GM23248 (cell line): ENCODE results near the gene FCRLB. TPM values are rescaled to one million over a fixed set of nuclear protein-coding genes. Genes with fewer than 3 reads are reported as not detected.
"Not testable (repeated sequence)": the region's sequence is repeated elsewhere in the genome, so short reads cannot be mapped to it uniquely, and the experiment has no call there.

Source experiments
- DNase-seq: peaks from one replicate; pipeline ENCODE4 v3.0.0-alpha.2; 2015
- H2AFZ ChIP-seq: fragments of 200-600 bp; sonication (generic); 2 replicates; pipeline ENCODE4 v1.6.1; 2016; ENCODE audit warnings: antibody characterized with exemption
- H3F3A ChIP-seq: fragments of 200-600 bp; sonication (generic); 2 replicates; pipeline ENCODE4 v1.6.1; 2016; ENCODE audit warnings: mild to moderate bottlenecking, antibody characterized with exemption, mixed run types; ENCODE audit not compliant: insufficient read depth
- H3K27ac ChIP-seq: fragments of 200-600 bp; sonication (generic); 2 replicates; pipeline ENCODE4 v1.5.1; 2016; ENCODE audit warnings: mild to moderate bottlenecking
- H3K27me3 ChIP-seq: fragments of 200-600 bp; sonication (generic); replicated peaks from 2 replicates; pipeline ENCODE4 v1.6.1; 2016; ENCODE audit warnings: mild to moderate bottlenecking; ENCODE audit not compliant: insufficient read depth
- H3K36me3 ChIP-seq: fragments of 200-600 bp; sonication (generic); 2 replicates; pipeline ENCODE4 v1.6.1; 2016; ENCODE audit warnings: low read depth, mild to moderate bottlenecking
- H3K4me1 ChIP-seq: fragments of 200-600 bp; sonication (generic); 2 replicates; pipeline ENCODE4 v1.6.1; 2016; ENCODE audit warnings: mild to moderate bottlenecking; ENCODE audit not compliant: insufficient read depth
- H3K4me2 ChIP-seq: fragments of 200-600 bp; sonication (generic); one replicate; pipeline ENCODE4 v1.6.1; 2016; ENCODE audit warnings: mild to moderate bottlenecking; ENCODE audit not compliant: unreplicated experiment
- H3K4me3 ChIP-seq: fragments of 200-600 bp; sonication (generic); 2 replicates; pipeline ENCODE4 v1.5.1; 2016; ENCODE audit warnings: mild to moderate bottlenecking
- H3K79me2 ChIP-seq: fragments of 200-600 bp; sonication (generic); 2 replicates; pipeline ENCODE4 v1.6.1; 2016; ENCODE audit warnings: mild to moderate bottlenecking; ENCODE audit not compliant: insufficient read depth
- H3K9ac ChIP-seq: fragments of 200-600 bp; sonication (generic); 2 replicates; pipeline ENCODE4 v1.6.1; 2016; ENCODE audit warnings: mild to moderate bottlenecking
- H3K9me2 ChIP-seq: fragments of 200-600 bp; sonication (generic); 2 replicates; pipeline ENCODE4 v1.6.1; 2016; ENCODE audit warnings: mixed run types, mild to moderate bottlenecking, moderate library complexity; ENCODE audit not compliant: insufficient read depth
- H3K9me3 ChIP-seq: fragments of 200-600 bp; sonication (generic); one replicate; pipeline ENCODE4 v1.6.1; 2017; ENCODE audit warnings: low read depth
- H4K20me1 ChIP-seq: fragments of 200-600 bp; sonication (generic); 2 replicates; pipeline ENCODE4 v1.6.0; 2016; ENCODE audit not compliant: insufficient read depth
- EZH2 ChIP-seq: fragments of 200-600 bp; sonication (generic); IDR thresholded peaks from 2 replicates; pipeline ENCODE4 v1.6.1; 2018; ENCODE audit warnings: antibody characterized with exemption, mild to moderate bottlenecking; ENCODE audit not compliant: insufficient read depth, poor library complexity, severe bottlenecking
- EZH2phosphoT487 ChIP-seq: fragments of 200-600 bp; sonication (generic); IDR thresholded peaks from 2 replicates; pipeline ENCODE4 v1.6.1; 2018; ENCODE audit warnings: antibody characterized with exemption, moderate library complexity, mild to moderate bottlenecking, low read depth; ENCODE audit not compliant: insufficient read depth
- WGBS, 2 experiments: methylation state at CpG; one replicate each; pipeline ENCODE4 v1.1.6; 2015 to 2017; ENCODE audit warnings: low lambda C conversion rate in 2 of 2, low coverage in 1 of 2; ENCODE audit errors: missing lambda C conversion rate in 2 of 2; 5-methylcytosine and 5-hydroxymethylcytosine counted together
- in situ Hi-C: fragments of 300-500 bp; cut with MboI; formaldehyde crosslinking; loops from 2 replicates; pipeline ENCODE4 v1.15.0; 2020
- polyA plus RNA-seq: library from polyadenylated mRNA; unstranded; fragments of >200 nt; fragmentation: Nextera tagmentation; extraction: Ambion mirVana; gene quantifications from 2 replicates; pipeline ENCODE4 v1.2.1, GENCODE V29; 2016
- total RNA-seq: library from RNA; depleted of rRNA; stranded (reverse); fragments of >200 nt; shearing (Covaris generic); gene quantifications from 2 replicates; pipeline ENCODE4 v1.2.3, GENCODE V29; 2014

Gene FCRLB
- total and polyA plus RNA-seq, 2 experiments from 2014 or later: 9.4 to 14.5 TPM

GRCh38 chr1:161698302-161698701, 23.0 kb upstream of the FCRLB start:
- H3K9me3 ChIP-seq, H3F3A ChIP-seq, H2AFZ ChIP-seq, H3K4me2 ChIP-seq, H3K4me3 ChIP-seq, H3K9me2 ChIP-seq, H3K27ac ChIP-seq, H3K27me3 ChIP-seq, H3K4me1 ChIP-seq, DNase-seq, H3K36me3 ChIP-seq, H3K9ac ChIP-seq, in situ Hi-C loops, H4K20me1 ChIP-seq, H3K79me2 ChIP-seq: not testable (repeated sequence)
- WGBS, 2 experiments: 53 to 60% methylated on average over 2 of the region's 2 CpGs

GRCh38 chr1:161702250-161702649, 19.1 kb upstream of the FCRLB start:
- Histone ChIP-seq H3K4me1 (peaks cover 16% of the 10 kb centered on the region), H3K9me2 (no peaks in the 10 kb centered on the region), H4K20me1 (no peaks in the 10 kb centered on the region), H3K79me2 (no peaks in the 10 kb centered on the region), H3F3A (peaks cover 11% of the 10 kb centered on the region), H3K4me3 (no peak overlapping the region), H3K27me3 (no peaks in the 10 kb centered on the region), H3K9me3 (no peaks in the 10 kb centered on the region), H3K4me2 (no peak overlapping the region), H3K27ac (no peak overlapping the region), H2AFZ (no peak overlapping the region), H3K9ac (no peak overlapping the region), H3K36me3 (no peaks in the 10 kb centered on the region)
- in situ Hi-C loops: no loop called here
- no peak for DNase-seq
- 78 to 80% methylated on average over 8 of the region's 8 CpGs for WGBS, 2 experiments
- TF ChIP-seq EZH2: no peak
- TF ChIP-seq EZH2phosphoT487: no peak

- Histone ChIP-seq H3K4me2 (no peak overlapping the region), H3K27me3 (no peaks in the 10 kb centered on the region), H4K20me1 (no peaks in the 10 kb centered on the region), H3K4me1 (peaks cover 27% of the 10 kb centered on the region), H3K36me3 (no peaks in the 10 kb centered on the region), H3K79me2 (no peaks in the 10 kb centered on the region), H3K4me3 (no peak overlapping the region), H3K27ac (peak overlapping the region; percentile 96), H3F3A (peaks cover 18% of the 10 kb centered on the region), H3K9me2 (no peaks in the 10 kb centered on the region), H3K9me3 (no peaks in the 10 kb centered on the region), H3K9ac (no peak overlapping the region; the same call in 1 of the 2 replicates), H2AFZ (no peak overlapping the region)
- in situ Hi-C loops: no loop called here
- WGBS, 2 experiments: 80 to 84% methylated on average over 4 of the region's 4 CpGs
- TF ChIP-seq EZH2phosphoT487: no peak
- TF ChIP-seq EZH2: no peak
- DNase-seq: peak; percentile 4
Measured at GRCh38 chr1:161705537-161705936, 15.8 kb upstream of the FCRLB start.

- Histone ChIP-seq H3K27me3 (no peaks in the 10 kb centered on the region), H3K9me3 (no peaks in the 10 kb centered on the region), H3K9me2 (no peaks in the 10 kb centered on the region), H3K9ac (peak overlapping the region; percentile 73), H3K4me3 (no peak overlapping the region), H3K79me2 (no peaks in the 10 kb centered on the region), H4K20me1 (no peaks in the 10 kb centered on the region), H2AFZ (peak overlapping the region; percentile 68), H3F3A (peaks cover 18% of the 10 kb centered on the region), H3K36me3 (no peaks in the 10 kb centered on the region), H3K27ac (peak overlapping the region; percentile 96), H3K4me2 (peak overlapping the region; percentile 21), H3K4me1 (peaks cover 27% of the 10 kb centered on the region)
- WGBS, 2 experiments: 7 to 17% methylated on average over 3 of the region's 3 CpGs
- peak; percentile 84 for DNase-seq
- in situ Hi-C loops: no loop called here
- TF ChIP-seq EZH2 (no peak), EZH2phosphoT487 (no peak)
Measured at GRCh38 chr1:161706113-161706481, 15.2 kb upstream of the FCRLB start.
